Osteoblast (primary cell): Measurements from ENCODE around the gene KLRD1. TPM values are rescaled to one million over a fixed set of nuclear protein-coding genes. Genes with fewer than 3 reads are reported as not detected.

Experiments
- DNase-seq: peaks from one replicate; pipeline ENCODE4 v3.0.0; 2011; ENCODE audit warnings: low spot score, mixed read lengths; ENCODE audit not compliant: insufficient read length; ENCODE audit errors: missing footprints
- H2AFZ ChIP-seq: 2 replicates; pipeline ENCODE4 v1.6.0; 2011; ENCODE audit warnings: mild to moderate bottlenecking, low read length
- H3K27ac ChIP-seq: 2 replicates; pipeline ENCODE4 v1.5.1; 2011; ENCODE audit warnings: mild to moderate bottlenecking, low read depth, low read length, moderate library complexity
- H3K27me3 ChIP-seq: 2 replicates; pipeline ENCODE4 v1.6.0; 2012; ENCODE audit warnings: mild to moderate bottlenecking, control low read depth, inconsistent platforms, low read length, moderate library complexity; ENCODE audit not compliant: insufficient read depth
- H3K36me3 ChIP-seq: 2 replicates; pipeline ENCODE4 v1.5.1; 2011; ENCODE audit warnings: mild to moderate bottlenecking, low read length, control low read depth, moderate library complexity; ENCODE audit not compliant: insufficient read depth
- H3K4me1 ChIP-seq: 2 replicates; pipeline ENCODE4 v1.5.1; 2011; ENCODE audit warnings: mild to moderate bottlenecking, low read length, control low read depth, moderate library complexity; ENCODE audit not compliant: insufficient read depth
- H3K4me2 ChIP-seq: 2 replicates; pipeline ENCODE4 v1.6.0; 2011; ENCODE audit warnings: mild to moderate bottlenecking, low read length; ENCODE audit not compliant: insufficient read depth
- H3K4me3 ChIP-seq: fragments of 200-600 bp; sonication (generic); 3 replicates; pipeline ENCODE4 v1.5.1; 2012; ENCODE audit warnings: mild to moderate bottlenecking, low read length, inconsistent platforms; ENCODE audit not compliant: insufficient read depth
- H3K79me2 ChIP-seq: 2 replicates; pipeline ENCODE4 v1.6.0; 2012; ENCODE audit warnings: mild to moderate bottlenecking, low read length, control low read depth, inconsistent platforms; ENCODE audit not compliant: insufficient read depth
- H3K9me3 ChIP-seq: 2 replicates; pipeline ENCODE4 v1.5.1; 2011; ENCODE audit warnings: low read depth, low read length, control low read depth
- H4K20me1 ChIP-seq: 2 replicates; pipeline ENCODE4 v1.6.0; 2012; ENCODE audit warnings: mild to moderate bottlenecking, low read length, control low read depth; ENCODE audit not compliant: insufficient read depth
- CTCF ChIP-seq: IDR thresholded peaks from 2 replicates; pipeline ENCODE4 v1.5.1; 2011; ENCODE audit warnings: mild to moderate bottlenecking, low read depth, low read length, moderate library complexity; ENCODE audit errors: extremely low read depth
- total RNA-seq: library from RNA; depleted of rRNA; stranded (reverse); fragments of >200 nt; gene quantifications from 2 replicates; pipeline ENCODE4 v1.2.3, GENCODE V29; 2012

KLRD1 gene
- total RNA-seq, 1 donor = 0.36 TPM

GRCh38 chr12:10276774-10277173, 30.9 kb upstream of the KLRD1 start:
- Histone ChIP-seq H4K20me1 (no peaks in the 10 kb centered on the region), H2AFZ (no peak overlapping the region), H3K4me3 (no peak overlapping the region), H3K27ac (no peak overlapping the region), H3K79me2 (no peaks in the 10 kb centered on the region), H3K36me3 (no peaks in the 10 kb centered on the region), H3K4me1 (no peaks in the 10 kb centered on the region), H3K4me2 (no peak overlapping the region), H3K27me3 (no peaks in the 10 kb centered on the region), H3K9me3 (no peaks in the 10 kb centered on the region)
- DNase-seq = no peak
- no peak for TF ChIP-seq CTCF

GRCh38 chr12:10278104-10278503, 29.6 kb upstream of the KLRD1 start:
- no peaks in the 10 kb centered on the region for H3K79me2 ChIP-seq
- no peak for TF ChIP-seq CTCF

DNA sequence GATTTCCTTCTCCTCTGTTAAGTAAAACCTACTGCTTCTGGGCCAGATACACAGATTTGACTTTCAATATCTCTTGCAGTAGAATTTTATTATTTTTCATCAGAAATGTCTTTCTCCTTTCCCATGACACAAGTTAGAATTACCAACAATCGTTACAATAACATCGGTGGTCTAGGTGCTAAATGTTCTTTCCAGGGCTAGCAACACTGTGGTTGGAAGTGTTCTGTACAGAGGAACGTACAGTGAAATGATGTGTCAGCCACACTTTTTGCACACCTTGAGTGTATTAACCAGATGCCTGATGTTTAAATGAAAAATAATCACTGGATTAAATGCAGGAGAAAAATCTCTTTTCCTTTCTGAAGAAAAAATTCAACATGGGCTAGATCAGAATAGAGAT, 27.7 kb upstream of the KLRD1 start:
- DNase-seq = no peak
- Histone ChIP-seq H3K9me3 (no peaks in the 10 kb centered on the region), H2AFZ (no peak overlapping the region), H3K4me1 (no peaks in the 10 kb centered on the region), H3K79me2 (no peaks in the 10 kb centered on the region), H3K36me3 (no peaks in the 10 kb centered on the region), H3K4me3 (no peak overlapping the region), H3K27ac (no peak overlapping the region), H3K27me3 (no peaks in the 10 kb centered on the region), H4K20me1 (no peaks in the 10 kb centered on the region), H3K4me2 (no peak overlapping the region)
- no peak for TF ChIP-seq CTCF

More at GRCh38 chr12:10278104-10278503, 29.6 kb upstream of the KLRD1 start:
- Histone ChIP-seq H3K4me3 (no peak overlapping the region), H3K27me3 (no peaks in the 10 kb centered on the region), H3K4me1 (no peaks in the 10 kb centered on the region), H2AFZ (no peak overlapping the region), H3K27ac (no peak overlapping the region), H3K9me3 (no peaks in the 10 kb centered on the region), H3K36me3 (no peaks in the 10 kb centered on the region), H3K4me2 (no peak overlapping the region), H4K20me1 (no peaks in the 10 kb centered on the region)
- no peak for DNase-seq

GRCh38 chr12:10283027-10283426, 24.6 kb upstream of the KLRD1 start:
- Histone ChIP-seq H3K36me3 (no peaks in the 10 kb centered on the region), H3K4me3 (no peak overlapping the region), H4K20me1 (no peaks in the 10 kb centered on the region), H3K4me1 (no peaks in the 10 kb centered on the region), H3K9me3 (no peaks in the 10 kb centered on the region), H3K79me2 (no peaks in the 10 kb centered on the region), H3K4me2 (no peak overlapping the region), H2AFZ (no peak overlapping the region), H3K27ac (no peak overlapping the region), H3K27me3 (no peaks in the 10 kb centered on the region)
- DNase-seq = no peak
- no peak for TF ChIP-seq CTCF
